ENCODE data around the gene CCDC85B. TPM values are rescaled to one million over a fixed set of nuclear protein-coding genes. Genes with fewer than 3 reads are reported as not detected.

CCDC85B gene
- total RNA-seq, 1 donor from 2014 or later = 12.8 TPM

- no peaks in the 10 kb centered on the region for H3K9me3 Mint-ChIP-seq
- no peaks in the 10 kb centered on the region for H3K36me3 Mint-ChIP-seq
- no peak overlapping the region for H3K27ac Mint-ChIP-seq
- no peak overlapping the region for H3K4me3 Mint-ChIP-seq
- DNase-seq (ENCODE audit: low spot score in 2 of 2, unreplicated experiment in 2 of 2) = no peak
- no peaks in the 10 kb centered on the region for H3K27me3 Mint-ChIP-seq (ENCODE audit: low read depth)
- peaks cover 3% of the 10 kb centered on the region for H3K4me1 Mint-ChIP-seq
- no peak for TF ChIP-seq CTCF (IDR thresholded peaks at IDR 0.05; ENCODE audit: unreplicated experiment)
Measured at GRCh38 chr11:65931773-65932557, 41.5 kb downstream of the CCDC85B start.

DNA sequence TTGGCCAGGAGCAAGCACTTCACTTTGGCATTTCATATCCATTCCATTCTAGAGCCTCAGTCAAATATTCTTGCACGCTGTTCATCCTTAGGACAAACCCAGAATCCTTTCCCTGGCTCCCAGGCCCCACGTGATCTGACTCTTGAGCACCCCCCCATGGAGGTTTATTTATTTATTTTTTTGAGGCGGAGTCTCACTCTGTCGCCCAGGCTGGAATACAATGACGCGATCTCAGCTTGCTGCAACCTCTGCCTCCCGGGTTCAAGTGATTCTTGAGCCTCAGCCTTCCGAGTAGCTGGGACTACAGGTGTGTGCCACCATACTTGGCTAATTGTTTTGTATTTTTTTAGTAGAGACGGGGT lies 42.1 kb downstream of the CCDC85B start:
- no peak for TF ChIP-seq CTCF (IDR thresholded peaks at IDR 0.05; ENCODE audit: unreplicated experiment)
- Mint-ChIP-seq H3K9me3 (no peaks in the 10 kb centered on the region), H3K4me1 (peaks cover 3% of the 10 kb centered on the region), H3K27me3 (ENCODE audit: low read depth) (peaks cover 2% of the 10 kb centered on the region), H3K4me3 (no peak overlapping the region), H3K27ac (no peak overlapping the region), H3K36me3 (no peaks in the 10 kb centered on the region)
- no peak for DNase-seq (ENCODE audit: low spot score in 2 of 2, unreplicated experiment in 2 of 2)

DNA sequence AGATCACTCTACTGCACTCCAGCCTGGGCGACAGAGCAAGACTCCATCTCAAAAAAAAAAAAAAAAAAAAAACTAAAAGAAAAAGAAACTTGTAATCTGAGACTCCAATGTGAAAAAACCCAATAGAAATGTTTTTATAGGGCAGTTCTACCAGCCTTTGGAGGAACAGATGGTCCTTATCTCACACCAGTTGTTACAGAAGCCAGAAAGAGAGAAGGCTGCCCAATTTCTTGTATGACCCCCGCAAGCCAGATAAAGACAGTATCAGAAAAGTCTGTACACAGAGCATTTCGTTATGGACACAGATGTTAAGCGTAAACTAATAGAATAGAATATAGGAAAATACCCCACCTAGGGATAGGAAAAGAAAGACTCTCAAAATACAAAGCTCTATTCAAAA lies 43.5 kb downstream of the CCDC85B start:
- H3K27ac Mint-ChIP-seq = no peak overlapping the region
- H3K9me3 Mint-ChIP-seq = no peaks in the 10 kb centered on the region
- H3K4me1 Mint-ChIP-seq = peaks cover 3% of the 10 kb centered on the region
- DNase-seq (ENCODE audit: low spot score in 2 of 2, unreplicated experiment in 2 of 2) = no peak
- H3K27me3 Mint-ChIP-seq (ENCODE audit: low read depth) = peaks cover 6% of the 10 kb centered on the region
- H3K36me3 Mint-ChIP-seq = no peaks in the 10 kb centered on the region
- TF ChIP-seq CTCF (IDR thresholded peaks at IDR 0.05; ENCODE audit: unreplicated experiment) = no peak
- H3K4me3 Mint-ChIP-seq = no peak overlapping the region

DNA sequence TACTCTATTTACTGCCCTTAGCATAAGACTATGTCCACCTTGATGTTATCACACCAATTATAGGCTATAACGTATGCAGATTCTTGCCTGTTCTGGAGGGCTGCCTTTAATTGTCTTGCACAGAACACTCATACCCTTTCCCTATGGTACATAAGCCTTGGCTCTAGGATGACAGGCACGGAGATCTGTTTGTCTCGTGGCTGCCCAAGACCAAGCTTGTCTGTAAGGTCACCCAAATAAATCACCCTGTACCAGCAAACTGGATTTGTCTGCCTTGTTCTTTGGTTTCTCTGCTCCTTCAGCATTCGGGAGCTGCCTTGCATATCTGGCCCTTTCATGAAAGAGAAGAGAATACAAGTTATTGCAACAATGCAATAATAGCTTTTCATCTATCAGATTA lies 47.3 kb downstream of the CCDC85B start:
- Mint-ChIP-seq H3K27me3 (ENCODE audit: low read depth) (peaks cover 22% of the 10 kb centered on the region), H3K9me3 (no peaks in the 10 kb centered on the region)

More for the DNA sequence above, 47.3 kb downstream of the CCDC85B start:
- TF ChIP-seq CTCF (IDR thresholded peaks at IDR 0.05; ENCODE audit: unreplicated experiment) = no peak
- no peak overlapping the region for H3K4me3 Mint-ChIP-seq
- H3K36me3 Mint-ChIP-seq = no peaks in the 10 kb centered on the region
- peaks cover 3% of the 10 kb centered on the region for H3K4me1 Mint-ChIP-seq
- H3K27ac Mint-ChIP-seq = no peak overlapping the region
- no peak for DNase-seq (ENCODE audit: low spot score in 2 of 2, unreplicated experiment in 2 of 2)

Other genes starting within 250 kb of the CCDC85B start
- gene RELA, start 227.8 kb upstream of the CCDC85B start, total RNA-seq = 95.6 to 98.8 TPM (median 96.8 TPM) in 3 replicates
- gene KAT5, start 178.4 kb upstream of the CCDC85B start, total RNA-seq = 72.0 to 77.8 TPM (median 77.1 TPM) in 3 replicates
- gene RNASEH2C, start 169.9 kb upstream of the CCDC85B start, total RNA-seq = 41.8 to 45.0 TPM (median 42.4 TPM) in 3 replicates
- 23.3 to 24.9 TPM (median 24.3 TPM) in 3 replicates for gene AP5B1, start 109.7 kb upstream of the CCDC85B start, total RNA-seq
- gene OVOL1, start 103.6 kb upstream of the CCDC85B start, total RNA-seq = 3.9 to 4.7 TPM (median 4.3 TPM) in 3 replicates
- gene SNX32, start 56.7 kb upstream of the CCDC85B start, total RNA-seq = 6.8 to 10.7 TPM (median 7.5 TPM) in 3 replicates
- gene CFL1, start 32.5 kb upstream of the CCDC85B start, total RNA-seq = 730 to 758 TPM (median 736 TPM) in 3 replicates
- gene MUS81, start 30.2 kb upstream of the CCDC85B start, total RNA-seq = 73.3 to 74.9 TPM (median 73.7 TPM) in 3 replicates
- gene EFEMP2, start 17.9 kb upstream of the CCDC85B start, total RNA-seq = 203 to 216 TPM (median 211 TPM) in 3 replicates
- not detected in 3 replicates for gene CTSW, start 10.8 kb upstream of the CCDC85B start, total RNA-seq
- gene FIBP, start 2.2 kb upstream of the CCDC85B start, total RNA-seq = 62.4 to 63.9 TPM (median 62.9 TPM) in 3 replicates
- 2.7 to 4.3 TPM (median 3.1 TPM) in 3 replicates for gene FOSL1, start 9.7 kb downstream of the CCDC85B start, total RNA-seq
- 33.4 to 34.9 TPM (median 33.9 TPM) in 3 replicates for gene C11orf68, start 28.4 kb downstream of the CCDC85B start, total RNA-seq
- gene DRAP1, start 28.8 kb downstream of the CCDC85B start, total RNA-seq = 68.5 to 74.4 TPM (median 70.9 TPM) in 3 replicates
- not detected in 3 replicates for gene TSGA10IP, start 54.8 kb downstream of the CCDC85B start, total RNA-seq
- gene SART1, start 71.1 kb downstream of the CCDC85B start, total RNA-seq = 47.1 to 55.1 TPM (median 54.4 TPM) in 3 replicates
- 34.0 to 37.0 TPM (median 34.2 TPM) in 3 replicates for gene EIF1AD, start 111.5 kb downstream of the CCDC85B start, total RNA-seq
- gene BANF1, start 111.8 kb downstream of the CCDC85B start, total RNA-seq = 170 to 195 TPM (median 176 TPM) in 3 replicates
- 1.1 to 1.2 TPM (median 1.2 TPM) in 3 replicates for gene CST6, start 121.3 kb downstream of the CCDC85B start, total RNA-seq
- gene CATSPER1, start 135.8 kb downstream of the CCDC85B start, total RNA-seq = not detected in 3 replicates
- gene GAL3ST3, start 158.5 kb downstream of the CCDC85B start, total RNA-seq = 4.7 to 5.7 TPM (median 4.9 TPM) in 3 replicates
- 182 to 201 TPM (median 195 TPM) in 3 replicates for gene SF3B2, start 161.7 kb downstream of the CCDC85B start, total RNA-seq
- gene PACS1, start 179.6 kb downstream of the CCDC85B start, total RNA-seq = 81.6 to 88.0 TPM (median 87.0 TPM) in 3 replicates

Data from mesothelial cell of epicardium (in vitro differentiated cells).